ENCODE results near the gene ARID3B. TPM values are rescaled to one million over a fixed set of nuclear protein-coding genes. Genes with fewer than 3 reads are reported as not detected.

ARID3B gene
- total and polyA plus RNA-seq, 7 donors, result 1.8 to 5.5 (median 3.0) TPM

DNA sequence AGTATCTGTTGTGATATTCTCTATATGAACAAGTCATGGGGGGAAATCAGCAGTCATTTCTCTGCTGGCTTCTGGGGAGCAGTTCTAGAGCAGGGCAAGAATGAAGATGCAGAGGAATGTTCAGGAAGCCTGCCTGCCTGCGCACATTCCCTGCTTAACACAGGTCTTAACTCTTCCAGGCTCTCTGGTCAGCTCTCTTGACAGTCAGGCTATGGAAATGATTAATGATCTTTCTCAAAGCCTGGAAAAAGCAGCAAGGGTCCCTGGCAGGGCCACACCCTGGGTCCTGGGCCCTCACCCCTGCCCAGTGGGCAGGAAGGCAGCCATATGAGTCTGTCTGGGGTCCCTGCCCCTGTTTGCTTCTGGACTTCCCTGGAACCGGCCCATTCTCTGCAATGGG is 43.2 kb downstream of the ARID3B start:
- no peak for DNase-seq
- no peak for ATAC-seq

DNA sequence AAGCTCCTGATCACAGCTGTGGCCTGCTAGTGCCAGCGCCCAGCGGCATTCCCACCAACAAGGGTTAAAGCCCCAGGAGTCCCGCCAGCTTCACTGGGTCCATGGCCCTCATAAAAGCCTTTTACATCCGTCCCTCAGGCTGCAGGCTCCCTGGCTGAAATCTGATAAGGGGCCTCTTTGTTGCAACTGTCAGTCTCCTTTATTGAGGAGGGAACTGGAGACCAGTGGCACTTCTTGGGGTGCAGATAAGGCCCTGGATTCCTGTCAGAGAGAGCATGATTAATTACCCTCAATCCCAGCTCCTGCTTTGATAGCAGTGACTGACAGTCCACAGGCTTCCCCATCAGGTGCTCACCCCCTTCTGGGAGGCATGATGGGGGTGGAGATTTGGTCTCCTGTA is 43.8 kb downstream of the ARID3B start:
- WGBS, 3 donors, result 67 to 76% (median 71%) methylated on average over 4 of the region's 4 CpGs
- no peak for DNase-seq
- peaks cover 0 to 5% of the 10 kb centered on the region in 2 donors for H3K36me3 ChIP-seq (ENCODE audit: insufficient read depth in 1 of 2, low read depth in 1 of 2)

More for the DNA sequence above, 43.2 kb downstream of the ARID3B start:
- Histone ChIP-seq H3K9me3 (no peaks in the 10 kb centered on the region), H3K27ac (no peak overlapping the region), H3K4me1 (no peaks in the 10 kb centered on the region), H3K4me3 (no peak overlapping the region), H3K36me3 (ENCODE audit: insufficient read depth in 1 of 2, low read depth in 1 of 2) (no peaks in the 10 kb centered on the region), H3K27me3 (ENCODE audit: insufficient read depth in 3 of 3, low read length in 2 of 3) (no peaks in the 10 kb centered on the region)
- WGBS, 3 donors, result 69 to 79% (median 78%) methylated on average over 2 of the region's 2 CpGs
- TF ChIP-seq, protein P1, sequence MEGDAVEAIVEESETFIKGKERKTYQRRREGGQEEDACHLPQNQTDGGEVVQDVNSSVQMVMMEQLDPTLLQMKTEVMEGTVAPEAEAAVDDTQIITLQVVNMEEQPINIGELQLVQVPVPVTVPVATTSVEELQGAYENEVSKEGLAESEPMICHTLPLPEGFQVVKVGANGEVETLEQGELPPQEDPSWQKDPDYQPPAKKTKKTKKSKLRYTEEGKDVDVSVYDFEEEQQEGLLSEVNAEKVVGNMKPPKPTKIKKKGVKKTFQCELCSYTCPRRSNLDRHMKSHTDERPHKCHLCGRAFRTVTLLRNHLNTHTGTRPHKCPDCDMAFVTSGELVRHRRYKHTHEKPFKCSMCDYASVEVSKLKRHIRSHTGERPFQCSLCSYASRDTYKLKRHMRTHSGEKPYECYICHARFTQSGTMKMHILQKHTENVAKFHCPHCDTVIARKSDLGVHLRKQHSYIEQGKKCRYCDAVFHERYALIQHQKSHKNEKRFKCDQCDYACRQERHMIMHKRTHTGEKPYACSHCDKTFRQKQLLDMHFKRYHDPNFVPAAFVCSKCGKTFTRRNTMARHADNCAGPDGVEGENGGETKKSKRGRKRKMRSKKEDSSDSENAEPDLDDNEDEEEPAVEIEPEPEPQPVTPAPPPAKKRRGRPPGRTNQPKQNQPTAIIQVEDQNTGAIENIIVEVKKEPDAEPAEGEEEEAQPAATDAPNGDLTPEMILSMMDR (IDR thresholded peaks at IDR 0.05), result no peak
- intact Hi-C loops (cut with DNase I), result no loop called here

DNA sequence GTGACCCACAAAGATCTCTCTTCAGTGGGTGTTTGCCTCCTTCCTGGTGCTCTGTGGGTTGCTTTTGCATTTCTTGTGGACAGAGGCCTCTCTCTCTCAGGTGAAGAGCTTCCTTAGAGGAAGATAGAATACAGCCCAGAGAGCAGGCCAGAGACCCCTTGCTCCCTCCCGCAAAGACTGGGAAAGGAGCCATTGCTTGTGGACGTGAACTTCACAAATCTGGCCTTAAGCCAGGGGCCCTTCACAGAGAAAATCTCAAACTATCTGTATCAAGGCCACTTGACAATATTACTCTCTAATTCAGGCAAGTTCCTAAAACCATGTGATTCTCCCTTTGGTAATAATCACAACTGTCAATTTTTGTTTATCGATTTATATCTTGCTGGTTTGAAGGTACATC is 44.2 kb downstream of the ARID3B start:
- TF ChIP-seq, protein P1 (IDR thresholded peaks at IDR 0.05), result no peak
- DNase-seq (no peak), ATAC-seq (no peak)
- intact Hi-C loops (cut with DNase I), result loop anchor here in 1 of 2 donors (5.0 kb wide), 1 partner anchor 33 kb away; no protein-coding TSS in a partner anchor
- 54 to 76% (median 64%) methylated on average over 3 of the region's 3 CpGs for WGBS, 3 donors
- peaks cover 0 to 9% of the 10 kb centered on the region in 2 donors for H3K36me3 ChIP-seq (ENCODE audit: insufficient read depth in 1 of 2, low read depth in 1 of 2)
- H3K27me3 ChIP-seq (ENCODE audit: insufficient read depth in 3 of 3, low read length in 2 of 3), result no peaks in the 10 kb centered on the region
- no peaks in the 10 kb centered on the region for H3K4me1 ChIP-seq
- no peak overlapping the region for H3K27ac ChIP-seq
- no peak overlapping the region for H3K4me3 ChIP-seq
- H3K9me3 ChIP-seq, result no peaks in the 10 kb centered on the region

More for the DNA sequence above, 43.8 kb downstream of the ARID3B start:
- Histone ChIP-seq H3K4me1 (no peaks in the 10 kb centered on the region), H3K27ac (no peak overlapping the region), H3K9me3 (no peaks in the 10 kb centered on the region), H3K4me3 (no peak overlapping the region), H3K27me3 (ENCODE audit: insufficient read depth in 3 of 3, low read length in 2 of 3) (no peaks in the 10 kb centered on the region)
- intact Hi-C loops (cut with DNase I), result loop anchor here in 1 of 2 donors (5.0 kb wide), 1 partner anchor 32 kb away; no protein-coding TSS in a partner anchor
- ATAC-seq, result no peak
- TF ChIP-seq, protein P1 (IDR thresholded peaks at IDR 0.05), result no peak

- ATAC-seq, result no peak
- no peak overlapping the region for H3K27ac ChIP-seq
- no peaks in the 10 kb centered on the region for H3K4me1 ChIP-seq
- intact Hi-C loops (cut with DNase I), result loop anchor here in 1 of 2 donors (5.0 kb wide), 1 partner anchor 34 kb away; no protein-coding TSS in a partner anchor
- DNase-seq, result no peak
- no peaks in the 10 kb centered on the region for H3K9me3 ChIP-seq
- TF ChIP-seq, protein P1 (IDR thresholded peaks at IDR 0.05), result no peak
- H3K4me3 ChIP-seq, result no peak overlapping the region
- peaks cover 0 to 16% of the 10 kb centered on the region in 2 donors for H3K36me3 ChIP-seq (ENCODE audit: insufficient read depth in 1 of 2, low read depth in 1 of 2)
- H3K27me3 ChIP-seq (ENCODE audit: insufficient read depth in 3 of 3, low read length in 2 of 3), result no peaks in the 10 kb centered on the region
- WGBS, 3 donors, result 89 to 94% (median 93%) methylated on average over 9 of the region's 9 CpGs
Measured at GRCh38 chr15:74585857-74586256, 44.8 kb downstream of the ARID3B start.

DNA sequence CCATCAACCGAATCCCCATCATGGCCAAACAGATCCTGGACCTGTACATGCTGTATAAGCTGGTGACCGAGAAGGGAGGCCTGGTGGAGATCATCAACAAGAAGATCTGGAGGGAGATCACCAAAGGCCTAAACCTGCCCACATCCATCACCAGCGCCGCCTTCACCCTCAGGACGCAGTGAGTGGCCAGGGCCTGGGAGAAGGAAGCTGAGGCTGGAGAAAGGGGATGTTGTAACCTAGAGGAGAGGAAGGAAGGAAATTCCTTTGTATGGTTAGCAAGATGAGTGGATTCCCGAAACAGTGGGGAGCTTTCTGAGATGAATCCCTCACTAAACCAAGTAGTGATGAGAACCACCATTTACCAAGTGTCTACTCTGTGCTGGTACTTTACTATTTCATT is 48.8 kb downstream of the ARID3B start:
- TF ChIP-seq, protein P1 (IDR thresholded peaks at IDR 0.05), result no peak
- Histone ChIP-seq H3K9me3 (no peaks in the 10 kb centered on the region), H3K27me3 (ENCODE audit: insufficient read depth in 3 of 3, low read length in 2 of 3) (no peaks in the 10 kb centered on the region), H3K4me1 (no peaks in the 10 kb centered on the region), H3K36me3 (ENCODE audit: insufficient read depth in 1 of 2, low read depth in 1 of 2) (peaks cover 0 to 46% of the 10 kb centered on the region in 2 donors), H3K27ac (no peak overlapping the region), H3K4me3 (no peak overlapping the region)
- ATAC-seq (no peak), DNase-seq (no peak)
- intact Hi-C loops (cut with DNase I), result loop anchor here in 1 of 2 donors (5.0 kb wide), 1 partner anchor 38 kb away; no protein-coding TSS in a partner anchor
- WGBS, 3 donors, result 88 to 90% (median 90%) methylated on average over 6 of the region's 6 CpGs

Data from psoas muscle (tissue), 8 donors.